Effector memory CD4-positive, alpha-beta T cell (primary cell): ENCODE measurements around the gene SLC16A1.
"Not testable (repeated sequence)": the region's sequence is repeated elsewhere in the genome, so short reads cannot be mapped to it uniquely, and the experiment has no call there.

Experiments used
- DNase-seq, 3 donors: peaks; one replicate each; pipeline ENCODE4 v3.0.0-alpha.2; 2020
- H3K27ac ChIP-seq: 2 replicates; pipeline ENCODE4 v1.7.0; 2013; ENCODE audit warnings: mild to moderate bottlenecking, low read length, moderate library complexity; ENCODE audit not compliant: insufficient read depth, poor library complexity, severe bottlenecking
- H3K27me3 ChIP-seq: replicated peaks from 2 replicates; pipeline ENCODE4 v1.7.0; 2013; ENCODE audit warnings: mild to moderate bottlenecking, low read length; ENCODE audit not compliant: insufficient read depth, control insufficient read depth, poor library complexity, severe bottlenecking
- H3K36me3 ChIP-seq: 2 replicates; pipeline ENCODE4 v1.7.0; 2013; ENCODE audit warnings: mild to moderate bottlenecking, low read length, moderate library complexity; ENCODE audit not compliant: control insufficient read depth, insufficient read depth
- H3K4me1 ChIP-seq: 2 replicates; pipeline ENCODE4 v1.7.0; 2013; ENCODE audit warnings: low read length, mild to moderate bottlenecking; ENCODE audit not compliant: control insufficient read depth, insufficient read depth, poor library complexity, severe bottlenecking
- H3K4me3 ChIP-seq: 2 replicates; pipeline ENCODE4 v1.7.0; 2013; ENCODE audit warnings: low read length, low read depth, mild to moderate bottlenecking; ENCODE audit not compliant: insufficient read depth, poor library complexity, severe bottlenecking
- H3K9me3 ChIP-seq: 2 replicates; pipeline ENCODE4 v1.7.0; 2013; ENCODE audit warnings: mild to moderate bottlenecking, low read length, moderate library complexity; ENCODE audit not compliant: control insufficient read depth

SLC16A1 gene

GRCh38 chr1:112905395-112906149 is 50.4 kb downstream of the SLC16A1 start:
- no peak for DNase-seq
- Histone ChIP-seq H3K9me3 (no peaks in the 10 kb centered on the region), H3K36me3 (no peaks in the 10 kb centered on the region), H3K27ac (no peak overlapping the region), H3K4me3 (no peak overlapping the region), H3K27me3 (no peaks in the 10 kb centered on the region), H3K4me1 (peaks cover 4% of the 10 kb centered on the region)

- Histone ChIP-seq H3K36me3 (no peaks in the 10 kb centered on the region), H3K27ac (no peak overlapping the region), H3K4me1 (peaks cover 4% of the 10 kb centered on the region), H3K4me3 (no peak overlapping the region), H3K27me3 (no peaks in the 10 kb centered on the region), H3K9me3 (no peaks in the 10 kb centered on the region)
- no peak for DNase-seq
Observed at GRCh38 chr1:112904831-112905261, 51.1 kb downstream of the SLC16A1 start.

- H3K27ac ChIP-seq, result no peak overlapping the region
Observed at GRCh38 chr1:112904071-112904830, 51.7 kb downstream of the SLC16A1 start.

GRCh38 chr1:112902221-112902620 is 53.8 kb downstream of the SLC16A1 start:
- Histone ChIP-seq H3K27ac (no peak overlapping the region), H3K36me3 (no peaks in the 10 kb centered on the region), H3K4me1 (peaks cover 4% of the 10 kb centered on the region), H3K4me3 (no peak overlapping the region), H3K9me3 (no peaks in the 10 kb centered on the region), H3K27me3 (no peaks in the 10 kb centered on the region)
- DNase-seq, result no peak

More at GRCh38 chr1:112904071-112904830, 51.7 kb downstream of the SLC16A1 start:
- Histone ChIP-seq H3K4me1 (peaks cover 4% of the 10 kb centered on the region), H3K36me3 (no peaks in the 10 kb centered on the region), H3K4me3 (no peak overlapping the region), H3K27me3 (no peaks in the 10 kb centered on the region), H3K9me3 (no peaks in the 10 kb centered on the region)
- no peak for DNase-seq

- Histone ChIP-seq H3K4me1 (peaks cover 4% of the 10 kb centered on the region), H3K36me3 (no peaks in the 10 kb centered on the region), H3K27me3 (no peaks in the 10 kb centered on the region), H3K4me3 (no peak overlapping the region), H3K27ac (no peak overlapping the region), H3K9me3 (no peaks in the 10 kb centered on the region)
- DNase-seq, result no peak
Observed at GRCh38 chr1:112901387-112901786, 54.6 kb downstream of the SLC16A1 start.

GRCh38 chr1:112896783-112897182 is 59.2 kb downstream of the SLC16A1 start:
- Histone ChIP-seq H3K36me3 (no peaks in the 10 kb centered on the region), H3K9me3 (no peaks in the 10 kb centered on the region), H3K27me3 (no peaks in the 10 kb centered on the region), H3K4me1 (no peaks in the 10 kb centered on the region), H3K27ac (no peak overlapping the region), H3K4me3 (no peak overlapping the region)
- DNase-seq, result no peak

- no peaks in the 10 kb centered on the region for H3K36me3 ChIP-seq
- H3K4me3 ChIP-seq, result no peak overlapping the region
- no peak for DNase-seq
- H3K27me3 ChIP-seq, result no peaks in the 10 kb centered on the region
- no peaks in the 10 kb centered on the region for H3K4me1 ChIP-seq
- no peak overlapping the region for H3K27ac ChIP-seq
- no peaks in the 10 kb centered on the region for H3K9me3 ChIP-seq
Observed at GRCh38 chr1:112894561-112895011, 61.4 kb downstream of the SLC16A1 start.

GRCh38 chr1:112894010-112894292 is 62.0 kb downstream of the SLC16A1 start:
- no peaks in the 10 kb centered on the region for H3K9me3 ChIP-seq
- DNase-seq, result no peak

GRCh38 chr1:112893288-112894009 is 62.5 kb downstream of the SLC16A1 start:
- H3K4me3 ChIP-seq, result no peak overlapping the region
- no peak overlapping the region for H3K27ac ChIP-seq
- H3K27me3 ChIP-seq, result no peaks in the 10 kb centered on the region
- H3K9me3 ChIP-seq, result no peaks in the 10 kb centered on the region
- no peaks in the 10 kb centered on the region for H3K36me3 ChIP-seq
- no peak for DNase-seq
- no peaks in the 10 kb centered on the region for H3K4me1 ChIP-seq

More at GRCh38 chr1:112894010-112894292, 62.0 kb downstream of the SLC16A1 start:
- no peaks in the 10 kb centered on the region for H3K36me3 ChIP-seq
- H3K4me3 ChIP-seq, result no peak overlapping the region
- no peaks in the 10 kb centered on the region for H3K4me1 ChIP-seq
- H3K27me3 ChIP-seq, result no peaks in the 10 kb centered on the region
- H3K27ac ChIP-seq, result no peak overlapping the region

- not testable (repeated sequence) for H3K27me3 ChIP-seq, H3K4me3 ChIP-seq, H3K9me3 ChIP-seq, H3K36me3 ChIP-seq, DNase-seq, H3K27ac ChIP-seq, H3K4me1 ChIP-seq
Observed at GRCh38 chr1:112889906-112890305, 66.1 kb downstream of the SLC16A1 start.
